Astrocyte of the spinal cord (primary cell): ENCODE data around the gene LAMC3.

Experiments
- DNase-seq: peaks from one replicate; pipeline ENCODE4 v3.0.0; 2011; ENCODE audit warnings: low read depth, low spot score
- H3K4me3 ChIP-seq: 2 replicates; pipeline ENCODE4 v1.5.1; 2011; ENCODE audit warnings: low read depth, mild to moderate bottlenecking, low read length, moderate library complexity
- in situ Hi-C: cut with HindIII; loops from 2 replicates; pipeline ENCODE4 v1.10.0; 2017; ENCODE audit warnings: low sequenced_read_pairs
- TF ChIP-seq, protein P1 (sequence below): IDR thresholded peaks from 2 replicates; pipeline ENCODE4 v1.5.1; 2012; ENCODE audit warnings: low read depth, mild to moderate bottlenecking, low read length, inconsistent platforms

The LAMC3 gene

GRCh38 chr9:131091352-131091992 is 82.5 kb downstream of the LAMC3 start:
- TF ChIP-seq, protein P1, sequence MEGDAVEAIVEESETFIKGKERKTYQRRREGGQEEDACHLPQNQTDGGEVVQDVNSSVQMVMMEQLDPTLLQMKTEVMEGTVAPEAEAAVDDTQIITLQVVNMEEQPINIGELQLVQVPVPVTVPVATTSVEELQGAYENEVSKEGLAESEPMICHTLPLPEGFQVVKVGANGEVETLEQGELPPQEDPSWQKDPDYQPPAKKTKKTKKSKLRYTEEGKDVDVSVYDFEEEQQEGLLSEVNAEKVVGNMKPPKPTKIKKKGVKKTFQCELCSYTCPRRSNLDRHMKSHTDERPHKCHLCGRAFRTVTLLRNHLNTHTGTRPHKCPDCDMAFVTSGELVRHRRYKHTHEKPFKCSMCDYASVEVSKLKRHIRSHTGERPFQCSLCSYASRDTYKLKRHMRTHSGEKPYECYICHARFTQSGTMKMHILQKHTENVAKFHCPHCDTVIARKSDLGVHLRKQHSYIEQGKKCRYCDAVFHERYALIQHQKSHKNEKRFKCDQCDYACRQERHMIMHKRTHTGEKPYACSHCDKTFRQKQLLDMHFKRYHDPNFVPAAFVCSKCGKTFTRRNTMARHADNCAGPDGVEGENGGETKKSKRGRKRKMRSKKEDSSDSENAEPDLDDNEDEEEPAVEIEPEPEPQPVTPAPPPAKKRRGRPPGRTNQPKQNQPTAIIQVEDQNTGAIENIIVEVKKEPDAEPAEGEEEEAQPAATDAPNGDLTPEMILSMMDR, result no peak
- no peak for DNase-seq
- in situ Hi-C loops, result no loop called here
- no peak overlapping the region for H3K4me3 ChIP-seq

DNA sequence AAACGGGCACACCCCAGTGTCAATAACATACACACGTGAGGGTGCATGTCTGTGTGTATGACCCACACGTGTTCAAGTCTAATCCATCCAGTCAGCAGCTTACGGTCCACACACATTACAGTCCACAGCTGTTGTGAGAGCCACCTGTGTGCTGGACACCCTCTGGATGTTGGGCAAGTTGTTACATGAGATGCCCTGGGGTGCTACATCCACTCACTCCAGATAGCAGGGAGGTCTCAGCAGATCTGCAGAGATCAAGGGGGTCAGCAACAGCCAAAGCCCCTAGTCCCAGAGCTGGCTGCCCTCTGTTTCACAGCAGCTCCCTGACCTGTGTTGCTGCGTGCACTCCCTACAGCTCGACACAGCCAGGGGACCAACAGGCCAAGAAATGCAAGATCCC is 83.1 kb downstream of the LAMC3 start:
- TF ChIP-seq, protein P1, result no peak
- DNase-seq, result no peak
- in situ Hi-C loops, result no loop called here
- no peak overlapping the region for H3K4me3 ChIP-seq

DNA sequence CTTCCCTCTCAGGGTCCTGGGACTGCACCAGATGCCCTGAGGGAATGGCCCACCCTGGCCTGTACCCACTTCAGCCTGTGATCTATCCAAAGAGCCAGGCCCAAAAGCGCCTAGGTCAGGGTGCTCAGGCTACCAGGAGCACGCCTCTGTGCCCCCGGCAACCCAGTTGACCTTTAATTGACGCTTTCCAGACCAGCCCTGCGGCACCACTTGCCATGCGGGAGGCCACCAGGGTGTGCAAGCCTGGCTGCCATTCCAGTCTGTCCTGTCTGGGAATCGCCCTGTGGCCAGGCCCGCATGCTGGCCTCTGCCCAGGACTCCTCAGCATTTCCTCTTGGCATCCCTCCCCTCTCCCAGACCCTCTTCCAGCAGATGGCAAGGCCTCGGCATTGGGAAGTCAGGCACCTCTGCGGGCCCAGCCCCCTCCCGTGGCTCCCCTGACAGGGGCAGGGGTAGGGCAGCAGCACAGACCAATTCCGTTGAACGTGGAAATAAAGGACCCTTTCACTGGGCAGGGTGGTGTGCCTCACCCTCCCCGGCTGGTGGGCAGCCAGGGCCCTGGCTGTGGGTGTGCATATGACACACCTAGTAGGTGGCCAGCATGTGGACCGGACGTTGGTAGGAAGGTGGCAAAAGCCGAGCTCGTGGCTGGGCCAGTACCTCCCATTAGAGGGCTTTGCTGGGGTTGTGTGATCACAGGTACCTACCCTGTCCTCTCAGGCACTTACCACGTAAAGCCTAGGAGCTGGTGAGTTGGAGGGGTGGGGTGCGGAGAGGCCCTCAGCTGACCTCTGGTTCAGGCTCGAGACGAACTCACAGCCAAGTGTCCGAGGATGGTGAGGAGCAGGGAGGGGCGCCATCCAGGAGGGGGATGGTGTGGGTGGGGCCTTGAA is 83.8 kb downstream of the LAMC3 start:
- in situ Hi-C loops, result no loop called here
- no peak overlapping the region for H3K4me3 ChIP-seq
- TF ChIP-seq, protein P1, result no peak
- DNase-seq, result no peak

DNA sequence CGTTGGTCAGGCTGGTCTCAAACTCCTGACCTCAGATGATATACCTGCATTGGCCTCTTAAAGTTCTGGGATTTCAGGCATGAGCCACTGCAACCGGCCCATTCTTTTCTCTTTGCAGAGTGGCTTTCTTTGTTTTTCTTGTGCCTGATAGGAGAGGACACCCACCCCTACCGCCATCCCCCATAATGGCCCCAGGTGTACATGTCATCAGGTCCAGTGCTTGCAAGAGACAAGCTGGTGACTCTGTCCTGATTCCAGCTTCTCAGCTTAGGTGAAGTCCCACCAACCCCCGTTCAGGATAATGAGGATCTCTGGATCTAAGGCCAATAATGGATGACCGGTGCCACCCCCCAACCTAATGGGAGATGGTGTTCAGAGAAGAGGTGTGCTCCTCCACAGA is 85.0 kb downstream of the LAMC3 start:
- TF ChIP-seq, protein P1, result no peak
- H3K4me3 ChIP-seq, result no peak overlapping the region
- no peak for DNase-seq
- in situ Hi-C loops, result no loop called here

GRCh38 chr9:131094622-131095021 is 85.6 kb downstream of the LAMC3 start:
- TF ChIP-seq, protein P1, result no peak
- in situ Hi-C loops, result no loop called here
- no peak overlapping the region for H3K4me3 ChIP-seq
- DNase-seq, result no peak

- no peak for DNase-seq
- TF ChIP-seq, protein P1, result no peak
- in situ Hi-C loops, result no loop called here
- no peak overlapping the region for H3K4me3 ChIP-seq
Measured at GRCh38 chr9:131095666-131096268, 86.8 kb downstream of the LAMC3 start.
